GM03348 (cell line): ENCODE data around the gene DOCK4.

Experiments
- DNase-seq: peaks from one replicate; pipeline ENCODE4 v3.0.0; 2012; ENCODE audit warnings: low spot score

The DOCK4 gene

DNA sequence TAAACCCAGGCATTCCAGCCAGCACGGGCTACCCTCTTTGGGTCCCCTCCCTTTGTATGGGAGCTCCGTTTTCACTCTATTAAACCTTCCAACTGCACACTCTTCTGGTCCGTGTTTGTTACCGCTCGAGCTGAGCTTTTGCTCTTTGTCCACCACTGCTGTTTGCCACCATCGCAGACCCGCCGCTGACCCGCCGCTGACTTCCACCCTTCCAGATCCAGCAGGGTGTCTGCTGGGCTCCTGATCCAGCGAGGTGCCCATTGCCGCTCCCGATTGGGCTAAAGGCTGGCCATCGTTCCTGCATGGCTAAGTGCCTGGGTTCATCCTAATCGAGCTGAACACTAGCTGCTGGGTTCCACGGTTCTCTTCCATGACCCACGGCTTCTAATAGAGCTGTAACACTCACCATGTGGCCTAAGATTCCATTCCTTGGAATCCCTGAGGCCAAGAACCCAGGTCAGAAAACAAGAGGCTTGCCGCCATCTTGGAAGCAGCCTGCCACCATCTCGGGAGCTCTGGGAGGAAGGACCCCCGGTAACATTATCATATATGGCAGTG is 14.8 kb upstream of the DOCK4 start:
- no peak for DNase-seq

DNA sequence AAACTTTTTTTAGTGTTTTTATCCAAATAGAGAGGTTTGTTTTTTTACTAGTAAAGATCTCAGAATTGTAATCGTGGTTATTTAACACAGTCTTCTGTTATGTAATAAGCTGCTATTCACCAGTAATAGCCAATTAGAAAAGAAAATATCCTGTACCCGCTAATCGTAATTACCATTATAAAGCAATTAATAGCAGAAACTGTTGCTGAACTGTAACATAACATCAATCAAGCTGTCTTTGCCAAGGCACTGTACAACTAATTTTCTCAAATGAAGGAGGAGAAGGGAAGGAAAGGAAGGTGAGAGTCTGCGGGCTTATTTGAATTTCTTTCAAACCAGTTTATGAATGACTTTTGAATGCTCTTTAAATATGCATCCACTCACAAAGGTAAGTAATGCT is 9.6 kb upstream of the DOCK4 start:
- no peak for DNase-seq

DNA sequence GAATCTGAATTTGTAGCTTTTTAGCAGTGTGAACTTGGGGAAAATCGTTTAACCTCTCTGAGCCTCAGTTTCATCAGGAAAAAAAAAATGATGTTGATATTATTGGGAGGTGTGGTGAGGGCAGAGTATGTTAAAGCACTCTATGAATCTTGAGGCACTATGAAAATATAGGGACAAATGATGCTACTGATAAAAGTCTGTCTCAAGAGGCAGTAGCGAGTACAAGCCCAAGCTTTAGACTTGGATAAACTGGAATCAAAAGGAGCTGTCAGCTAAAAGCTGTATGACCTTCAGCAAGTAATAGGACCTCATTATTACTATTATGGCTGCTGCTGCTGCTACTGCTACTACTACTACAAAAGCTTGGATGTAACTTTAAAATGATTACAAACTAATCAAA is 8.7 kb upstream of the DOCK4 start:
- DNase-seq: no peak

DNA sequence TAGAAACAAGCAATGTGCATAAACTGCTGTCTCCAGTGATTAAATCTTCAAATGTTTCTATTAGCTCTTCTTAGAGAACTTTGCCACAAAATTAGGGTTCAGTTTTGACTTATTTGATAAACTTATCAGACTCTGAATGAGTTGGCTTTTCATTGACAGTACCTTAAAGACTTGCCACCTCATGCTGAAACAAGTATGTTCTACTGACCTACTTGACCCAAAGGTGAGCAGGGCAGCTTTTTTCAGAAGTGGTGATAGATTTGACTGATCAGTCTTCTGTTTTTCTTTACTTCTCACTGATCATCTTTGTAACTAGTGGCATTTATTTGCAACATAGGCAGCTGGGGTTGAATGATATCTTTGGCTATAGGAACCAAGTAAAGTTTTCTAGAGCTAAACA is 8.1 kb upstream of the DOCK4 start:
- no peak for DNase-seq

DNA sequence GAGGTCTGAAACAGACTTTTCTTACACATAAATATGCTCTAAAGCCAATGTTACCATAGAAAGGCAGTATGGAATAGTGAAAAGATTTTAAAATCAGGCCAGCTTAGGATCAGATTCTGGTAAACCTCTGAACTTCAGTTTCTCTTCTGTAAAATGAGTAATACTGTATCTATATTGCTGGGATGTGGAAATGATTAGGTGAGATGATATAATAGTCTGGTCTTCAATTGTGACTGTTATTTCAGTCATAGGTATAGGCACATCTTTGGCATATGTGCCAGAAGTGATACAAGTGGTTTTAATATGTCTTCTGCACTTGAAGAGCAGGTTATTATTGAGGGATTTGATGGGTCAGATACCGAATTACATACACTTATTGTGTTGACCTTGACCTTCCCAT is 7.5 kb upstream of the DOCK4 start:
- no peak for DNase-seq

DNA sequence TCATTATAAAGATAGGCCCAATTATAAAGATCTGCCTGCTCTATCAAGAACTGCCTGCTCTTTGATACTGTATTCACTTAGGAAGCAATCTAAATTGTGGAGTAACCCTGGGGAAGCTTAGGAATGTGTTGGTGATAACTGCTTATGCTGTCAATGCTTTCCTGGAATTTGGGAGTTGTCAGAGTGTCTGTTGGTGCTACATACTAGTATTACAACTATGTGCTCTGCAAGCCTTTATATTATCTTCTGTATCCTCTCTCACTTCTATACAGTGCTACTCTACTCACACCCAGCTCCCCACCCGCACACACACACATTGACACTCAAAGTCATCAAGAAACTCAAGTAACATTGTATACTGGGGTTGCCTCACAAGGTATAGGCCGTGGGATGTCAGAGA is 6.4 kb upstream of the DOCK4 start:
- peak; percentile 13 for DNase-seq

DNA sequence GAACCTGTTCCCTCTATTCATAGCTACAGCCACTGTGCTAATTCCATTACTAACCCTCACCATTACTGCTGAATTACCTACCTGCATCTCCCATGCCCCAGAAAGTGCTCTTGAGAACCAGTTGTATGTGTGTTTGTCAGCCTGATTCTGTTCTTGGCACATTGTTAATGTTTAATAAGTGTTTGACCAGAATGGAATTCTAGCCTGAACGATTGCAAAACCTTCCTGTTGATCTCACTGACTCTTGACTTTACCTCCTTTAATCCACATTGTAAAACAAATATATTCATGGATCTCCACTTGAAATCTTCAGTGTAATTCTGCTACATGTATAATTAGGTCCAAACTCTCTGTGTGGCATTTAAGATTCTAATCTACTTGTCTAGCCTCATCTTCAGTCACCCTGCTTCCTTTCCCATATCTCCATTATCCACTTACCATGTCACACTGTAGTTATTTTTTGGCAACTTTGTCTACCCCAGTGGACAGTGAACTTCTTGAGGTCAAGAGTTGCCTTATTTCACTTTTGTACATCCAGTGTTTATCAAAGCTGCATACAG is 5.2 kb upstream of the DOCK4 start:
- DNase-seq: peak; percentile 16

DNA sequence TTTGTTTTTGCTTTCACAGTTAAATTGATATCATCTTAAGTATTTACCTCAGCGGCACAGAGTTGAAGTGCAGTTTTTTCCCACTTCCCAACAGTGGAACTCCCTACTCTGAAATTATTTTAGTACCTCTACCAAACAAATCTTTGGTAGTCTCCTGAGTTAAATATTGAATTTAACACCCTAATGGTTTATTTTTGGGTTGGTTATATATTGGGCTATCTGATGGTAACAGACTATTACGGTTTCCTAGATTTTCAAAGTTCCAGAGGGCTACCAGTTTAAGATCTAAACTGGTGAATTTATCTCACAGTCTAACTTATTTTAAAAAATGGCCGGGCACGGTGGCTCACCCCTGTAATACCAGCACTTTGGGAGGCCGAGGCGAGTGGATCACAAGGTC is 1.6 kb upstream of the DOCK4 start:
- DNase-seq: no peak

DNA sequence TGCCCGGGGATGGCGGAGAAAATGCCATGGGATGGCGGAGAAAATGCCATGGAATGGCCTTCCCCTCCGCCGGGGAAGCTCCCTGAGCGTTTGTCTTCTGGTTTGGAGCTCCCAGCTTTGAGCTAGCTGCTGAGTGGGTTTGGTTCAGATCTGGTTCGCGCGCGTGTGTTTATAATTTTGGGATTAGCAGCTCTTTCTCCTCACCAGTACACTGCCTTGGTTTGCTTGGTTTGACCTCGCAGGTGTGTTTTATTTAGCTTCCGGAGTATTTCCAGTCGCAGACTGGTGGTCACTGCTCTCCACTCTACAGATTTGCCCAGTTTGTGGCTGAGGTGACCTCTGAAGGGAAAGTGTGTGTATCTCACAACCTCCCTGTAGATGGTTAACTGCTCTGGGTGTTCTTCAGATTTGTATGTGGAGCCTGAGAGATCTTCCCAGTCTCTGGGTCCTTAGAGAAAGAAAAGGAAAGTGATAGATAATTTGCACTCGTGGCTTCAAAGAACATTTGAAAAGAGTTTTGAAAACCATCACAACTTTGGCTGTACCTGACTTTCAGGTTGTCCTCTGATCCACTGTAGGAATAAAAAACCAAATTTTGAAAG is 893 bp upstream of the DOCK4 start:
- peak; percentile 37 for DNase-seq

DNA sequence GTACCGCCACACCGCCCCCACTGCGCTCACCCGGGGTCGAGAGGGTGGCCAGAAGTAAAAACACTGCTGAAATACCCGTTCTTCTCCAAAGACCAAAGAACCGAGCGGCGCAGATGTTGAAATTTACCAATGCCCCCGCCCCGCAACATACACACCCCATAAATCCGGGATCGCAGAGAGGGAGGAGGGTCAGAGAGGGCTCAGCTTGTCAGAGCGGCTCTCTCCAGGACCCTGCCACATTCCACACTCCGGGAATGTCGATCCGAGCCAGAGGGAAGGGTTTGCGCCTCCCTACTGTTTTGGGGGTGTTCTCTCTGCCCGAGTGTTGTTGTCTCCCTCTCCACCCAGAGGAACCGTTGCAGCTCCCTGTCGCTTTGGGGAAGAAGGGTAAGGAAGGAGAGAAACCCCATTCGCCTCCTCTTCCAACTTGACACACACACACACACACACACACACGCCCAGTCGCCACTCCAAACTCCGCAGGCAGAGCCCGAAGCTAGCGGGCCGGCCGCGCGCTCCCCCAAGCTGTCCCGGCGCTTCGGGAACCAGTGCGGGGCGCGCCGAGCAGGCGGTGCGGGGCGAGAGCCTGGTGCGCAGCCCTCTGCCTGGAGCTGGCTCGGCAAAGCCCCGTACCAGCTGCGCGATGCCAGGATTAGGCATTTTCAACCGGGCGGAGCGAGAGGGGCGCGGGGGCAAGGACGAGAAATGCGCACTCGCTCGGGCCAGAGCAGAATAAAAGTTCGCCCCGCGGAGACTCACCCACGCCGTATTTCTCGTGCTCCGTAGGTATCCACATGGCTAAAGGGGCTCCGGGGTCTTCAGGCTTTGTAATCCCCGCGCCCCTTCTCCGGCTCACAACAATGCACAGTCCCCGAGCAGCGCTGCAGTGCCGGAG is 609 bp downstream of the DOCK4 start:
- peak; percentile 55 for DNase-seq

DNA sequence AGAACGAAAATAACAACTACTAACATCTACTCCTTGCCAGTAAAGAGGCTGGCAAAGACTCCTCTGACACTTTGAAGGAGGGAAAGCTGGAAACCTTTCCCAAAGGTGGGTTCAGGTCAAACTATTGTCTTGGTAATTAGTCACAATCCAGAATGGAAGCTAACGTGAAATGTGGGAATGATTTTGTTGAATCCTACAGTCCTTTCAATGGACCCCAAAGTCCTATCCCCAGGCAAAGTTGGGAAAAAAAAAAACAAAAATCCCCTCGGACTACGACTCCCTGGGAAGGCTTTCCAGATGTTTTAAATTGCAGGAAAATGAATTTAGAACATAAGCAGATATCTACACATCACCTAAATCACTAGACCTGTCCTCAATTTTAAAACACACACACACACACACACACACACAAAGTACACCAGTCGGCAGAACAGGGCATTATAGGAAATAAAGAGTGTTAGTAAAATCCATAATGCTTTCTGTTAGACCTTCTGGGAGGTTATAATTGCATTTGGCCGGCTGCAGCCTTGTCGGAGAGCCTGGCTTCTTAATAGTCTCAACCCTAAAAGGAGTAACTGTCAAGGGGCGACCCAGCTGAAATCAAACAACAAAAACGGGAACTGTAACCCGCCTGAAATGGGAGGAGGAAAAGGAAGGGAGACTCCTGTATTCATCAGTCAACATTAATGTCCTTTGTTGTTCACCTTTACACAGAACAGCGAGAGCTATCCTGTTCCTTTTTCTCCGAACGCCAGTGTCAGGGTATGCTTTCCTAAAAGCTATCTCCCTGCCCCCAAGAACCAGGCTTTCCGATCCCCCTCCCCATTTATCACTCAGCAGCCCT is 1.5 kb downstream of the DOCK4 start:
- DNase-seq: peak; percentile 5

DNA sequence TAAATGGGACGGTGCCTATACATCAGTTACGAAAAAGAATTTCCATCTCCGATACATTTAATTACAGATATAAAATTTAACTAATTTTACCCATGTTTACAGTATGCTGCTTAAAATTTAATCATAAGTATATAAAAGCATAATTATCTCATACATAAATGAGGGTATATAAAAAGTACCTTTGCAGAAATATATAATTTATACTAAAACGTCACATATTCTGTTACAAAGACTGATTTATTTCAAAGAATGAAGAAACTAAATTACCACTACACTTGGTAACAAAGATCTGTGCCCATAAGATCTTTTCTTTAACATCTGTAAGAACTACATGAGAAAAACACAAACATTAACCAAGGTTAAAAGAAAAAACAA is 2.8 kb downstream of the DOCK4 start:
- DNase-seq: no peak

DNA sequence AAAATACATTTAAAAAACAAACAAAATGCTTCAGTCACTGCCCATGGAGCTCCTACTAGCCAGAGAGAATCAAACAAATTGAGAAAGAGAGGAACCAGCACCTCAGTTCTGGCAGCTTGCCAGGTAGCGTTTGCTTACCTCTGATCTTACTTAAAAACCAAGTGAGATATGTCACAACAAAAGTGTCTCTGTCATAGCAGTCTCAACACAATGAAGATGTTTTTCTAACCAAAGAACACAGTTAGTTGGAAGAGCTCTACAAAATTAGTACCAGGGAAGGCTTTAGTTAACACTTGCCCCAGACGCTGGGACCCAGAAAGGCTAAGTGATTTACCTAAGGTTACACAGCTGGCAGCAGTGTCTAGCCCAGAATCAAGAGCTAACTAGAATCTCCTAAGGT is 3.4 kb downstream of the DOCK4 start:
- no peak for DNase-seq

DNA sequence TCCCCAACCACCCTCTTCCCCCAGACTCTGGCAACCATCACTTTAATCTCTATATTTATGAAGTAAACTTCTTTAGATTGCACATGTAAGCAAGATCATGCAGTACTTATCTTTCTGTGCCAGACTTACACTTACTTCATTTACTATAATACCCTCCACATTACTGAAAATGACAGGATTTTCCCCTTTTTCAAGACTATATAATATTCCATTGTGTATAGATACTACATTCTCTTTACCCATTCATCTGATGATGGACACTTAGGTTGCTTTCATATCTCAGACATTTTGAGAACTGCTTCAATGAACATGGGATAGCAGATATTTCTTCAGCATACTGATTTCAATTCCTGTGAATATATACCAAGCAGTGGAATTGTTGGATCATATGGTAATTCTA is 4.4 kb downstream of the DOCK4 start:
- DNase-seq: no peak

DNA sequence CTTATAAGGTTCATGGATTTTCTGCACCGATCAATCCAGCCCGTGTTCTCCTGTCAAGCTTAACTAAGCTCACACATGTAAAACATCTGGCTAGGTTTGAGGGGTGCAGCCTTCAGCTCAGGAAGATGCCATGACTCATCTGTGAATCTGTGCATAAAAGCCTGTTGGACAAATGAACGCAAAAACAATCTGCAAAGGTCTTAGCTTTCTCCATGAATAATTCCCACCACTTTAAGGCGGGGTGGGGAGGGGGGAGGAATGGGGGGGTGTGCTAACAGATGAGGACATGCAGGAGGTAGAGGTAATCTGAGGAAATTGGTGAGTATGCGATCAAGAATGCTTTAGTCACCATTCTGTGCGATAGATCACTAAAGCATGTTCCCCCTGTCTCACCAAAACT is 4.8 kb downstream of the DOCK4 start:
- no peak for DNase-seq

DNA sequence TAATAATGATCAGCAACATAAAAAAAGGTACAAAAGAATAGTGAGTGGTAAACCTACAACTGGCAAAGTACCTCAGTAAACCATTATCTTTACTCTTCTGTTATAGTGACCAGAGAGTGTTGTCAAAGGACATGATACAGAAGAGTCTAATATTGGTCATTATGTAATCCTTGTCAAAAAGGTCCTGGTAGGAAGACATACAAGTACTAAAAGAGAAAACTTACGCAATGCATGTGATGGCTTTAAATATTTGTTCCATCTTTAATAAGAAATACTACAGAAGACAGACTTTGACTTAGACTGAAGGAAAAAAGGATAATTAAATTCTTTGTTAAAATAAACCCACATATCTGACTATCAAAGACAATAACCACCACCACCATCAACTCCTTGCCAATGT is 6.5 kb downstream of the DOCK4 start:
- no peak for DNase-seq

DNA sequence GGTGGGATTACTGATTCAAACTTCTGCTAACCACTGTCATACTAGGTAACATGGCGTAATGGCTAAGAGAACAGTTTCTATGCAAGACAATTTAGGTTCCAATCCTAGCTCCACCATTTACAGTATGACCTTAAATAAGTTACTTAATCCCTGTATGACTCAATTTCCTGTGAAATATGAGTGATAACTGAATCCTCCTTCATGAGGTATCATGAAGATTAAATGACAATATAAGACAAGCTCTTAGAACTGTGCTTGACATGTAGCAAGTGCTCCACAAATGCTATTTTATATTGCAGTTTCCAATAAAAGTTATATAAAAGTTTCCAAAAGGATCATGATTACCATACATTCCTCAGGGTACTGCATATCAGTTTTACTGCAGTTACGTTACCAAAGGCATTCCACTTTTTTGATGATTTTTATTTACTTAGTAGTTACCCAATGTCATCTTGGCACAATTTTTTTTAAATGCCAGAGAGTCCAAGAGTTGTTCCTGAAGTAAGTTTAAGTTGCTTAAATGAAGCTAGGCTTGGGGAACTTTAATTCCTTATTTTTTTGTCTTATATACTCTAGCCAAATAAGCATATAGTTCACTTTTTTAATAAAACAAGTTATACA is 7.1 kb downstream of the DOCK4 start:
- DNase-seq: no peak

DNA sequence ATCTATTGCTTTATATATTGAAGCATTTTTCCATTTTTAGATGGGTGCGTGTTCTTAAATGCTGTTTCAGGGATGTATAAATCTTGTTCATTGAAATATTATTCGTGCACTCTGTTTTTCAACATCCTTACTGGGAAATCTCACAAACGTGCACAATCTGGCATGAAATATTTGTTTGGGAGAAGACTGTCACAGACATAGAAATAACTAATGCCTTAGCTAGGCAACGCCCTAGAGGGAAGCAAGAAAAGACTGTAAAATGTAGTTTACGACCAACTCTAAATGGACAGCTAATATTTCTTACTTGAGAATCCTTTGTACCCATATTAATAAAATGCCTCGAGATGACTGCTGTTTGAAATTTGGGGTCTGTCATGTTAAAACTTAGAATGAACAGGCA is 8.9 kb downstream of the DOCK4 start:
- DNase-seq: no peak

DNA sequence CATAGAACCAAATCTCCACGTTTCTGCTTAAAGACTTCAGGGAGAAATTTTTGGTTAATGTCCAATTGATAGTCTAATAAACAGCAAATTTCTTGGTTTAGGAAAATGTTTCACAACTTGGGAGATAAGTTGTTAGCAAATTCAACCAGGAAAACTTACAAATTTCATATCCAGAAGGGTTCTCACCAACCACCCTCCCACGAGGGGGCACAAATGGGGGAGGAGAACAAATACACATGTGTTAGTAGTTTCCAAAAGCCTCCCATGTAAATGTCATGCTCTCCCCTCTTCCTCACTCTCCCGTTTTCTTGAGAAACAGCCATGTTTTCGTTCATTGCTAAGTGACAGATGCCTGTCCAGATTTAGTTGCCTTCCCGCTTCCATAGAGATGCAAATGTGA is 10.5 kb downstream of the DOCK4 start:
- no peak for DNase-seq

DNA sequence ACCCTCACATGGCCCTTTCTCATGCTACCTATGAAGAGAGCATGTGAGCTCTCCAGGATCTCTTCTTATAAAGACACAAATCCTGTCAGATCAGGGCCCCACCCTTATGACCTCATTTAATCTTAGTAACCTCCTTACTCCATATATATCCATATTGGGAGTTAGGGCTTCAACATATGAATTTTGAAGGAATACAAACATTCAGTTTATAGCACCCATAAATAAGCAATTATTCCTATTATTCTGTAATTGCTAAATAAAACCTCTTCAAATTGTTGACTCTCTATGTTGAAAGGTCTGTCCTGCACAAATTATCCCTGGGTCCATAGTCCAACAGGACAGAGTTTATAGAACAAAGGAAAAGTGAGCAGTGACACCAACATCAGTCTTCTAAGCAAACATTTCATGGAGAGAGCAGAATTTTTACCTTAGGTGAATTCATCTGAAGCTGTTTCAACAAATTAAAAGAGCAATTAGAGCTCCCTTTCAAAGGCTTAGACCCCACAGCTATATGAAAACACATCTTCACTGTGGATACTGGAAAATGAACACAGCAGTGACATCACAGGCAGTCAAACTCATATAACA is 12.2 kb downstream of the DOCK4 start:
- no peak for DNase-seq
